NCI-H1436 (cell line): Measurements from ENCODE around the gene MRPS2.

Source experiments
- DNase-seq: peaks from one replicate; lab custom pipeline; 2025; lab: John Stamatoyannopoulos, UW

MRPS2 gene

DNA sequence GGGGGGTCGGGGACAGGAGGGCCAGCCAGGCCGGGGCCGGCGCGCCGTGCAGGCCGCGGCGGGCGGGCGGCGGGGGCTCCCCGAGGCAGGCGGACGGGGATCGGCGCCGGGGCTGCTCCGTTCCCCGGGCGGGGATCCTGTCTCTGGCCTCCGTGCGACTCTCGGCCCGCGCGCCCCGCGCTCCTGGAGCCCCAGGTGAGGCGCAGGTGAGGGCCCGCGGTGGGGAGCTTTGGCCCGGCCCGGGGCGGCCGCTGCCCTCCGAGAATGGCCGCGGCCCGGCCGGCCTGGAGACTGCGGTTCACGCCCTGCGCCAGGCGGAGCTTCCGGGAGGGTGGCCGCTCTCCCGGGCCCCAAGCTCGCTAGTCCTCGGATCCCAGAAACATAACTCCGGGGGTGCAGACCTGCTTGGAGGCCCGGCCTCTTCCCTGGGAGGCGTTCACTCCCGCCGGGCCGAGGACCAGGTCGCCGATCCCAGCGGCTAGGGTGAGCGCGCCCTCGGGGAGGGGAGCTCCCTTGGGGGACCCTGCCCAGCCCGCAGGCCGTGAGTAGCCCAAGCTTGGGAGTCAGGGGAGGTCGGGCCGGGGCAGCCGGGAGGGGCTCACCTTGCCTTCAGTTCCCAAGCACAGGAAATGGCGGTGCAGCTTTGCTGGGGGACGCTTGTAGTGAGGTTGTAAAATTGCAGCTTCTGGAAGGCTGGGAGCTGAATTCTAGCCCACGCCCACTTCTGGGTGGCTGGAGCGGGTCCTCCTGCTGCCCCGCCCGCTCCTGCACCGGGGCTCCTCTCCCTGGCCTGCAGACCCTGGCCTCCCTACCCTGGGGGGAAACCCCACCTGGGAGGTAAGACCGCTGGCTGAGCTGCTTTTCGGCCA lies 20.2 kb upstream of the MRPS2 start:
- DNase-seq, result no peak

DNA sequence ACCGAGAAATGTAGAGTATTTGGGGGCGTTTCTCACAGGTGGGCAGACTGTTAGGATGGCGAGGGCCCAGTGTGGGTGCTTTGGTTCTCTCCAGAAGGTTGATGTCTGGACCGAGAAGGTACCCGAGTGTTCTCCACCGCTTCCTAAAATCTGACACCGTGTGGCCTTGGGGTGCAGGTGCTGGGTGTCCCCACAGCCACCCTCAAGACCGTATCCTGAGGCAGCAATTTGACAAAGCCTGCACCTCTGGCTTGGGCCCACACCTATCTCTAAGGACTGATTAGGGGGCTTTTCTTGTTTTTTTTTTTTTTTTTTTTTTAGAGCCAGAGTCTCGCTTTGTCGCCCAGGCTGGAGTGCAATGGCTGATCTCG lies 19.6 kb upstream of the MRPS2 start:
- no peak for DNase-seq

DNA sequence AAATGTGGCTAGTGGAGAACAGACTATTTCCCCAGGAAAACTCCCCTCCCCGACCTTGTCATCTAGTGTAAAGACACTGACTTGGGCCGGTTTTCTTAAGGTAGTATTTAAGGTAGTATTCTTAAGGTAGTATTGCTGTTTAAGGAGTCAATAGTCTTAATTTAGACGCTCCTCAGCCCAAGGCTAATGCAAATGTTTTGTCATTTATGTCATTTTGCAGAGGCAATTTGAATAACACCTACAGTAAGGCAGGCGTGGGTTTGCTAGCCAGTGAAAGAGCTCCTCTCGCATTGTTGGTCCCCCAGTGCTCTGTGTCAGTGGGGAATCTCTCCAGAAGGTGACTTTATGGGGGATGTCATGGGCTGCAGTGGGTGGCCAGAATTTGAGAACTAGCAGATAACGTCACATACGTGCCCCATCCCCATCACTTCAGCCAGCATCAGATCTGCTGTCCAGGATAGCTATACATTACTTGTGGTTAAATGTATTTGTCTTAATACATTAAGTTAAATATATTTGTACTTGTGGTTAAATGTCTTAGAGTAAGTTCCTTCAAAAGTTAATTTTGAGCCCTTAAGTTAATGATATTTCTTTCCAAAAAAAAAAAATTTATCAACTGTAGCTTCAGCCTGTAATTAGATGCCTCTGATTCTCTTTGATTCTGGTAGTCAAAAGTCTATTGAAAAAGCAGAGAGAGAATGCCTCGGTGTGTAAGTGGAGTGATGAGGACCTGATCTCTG lies 18.3 kb upstream of the MRPS2 start:
- DNase-seq, result no peak

DNA sequence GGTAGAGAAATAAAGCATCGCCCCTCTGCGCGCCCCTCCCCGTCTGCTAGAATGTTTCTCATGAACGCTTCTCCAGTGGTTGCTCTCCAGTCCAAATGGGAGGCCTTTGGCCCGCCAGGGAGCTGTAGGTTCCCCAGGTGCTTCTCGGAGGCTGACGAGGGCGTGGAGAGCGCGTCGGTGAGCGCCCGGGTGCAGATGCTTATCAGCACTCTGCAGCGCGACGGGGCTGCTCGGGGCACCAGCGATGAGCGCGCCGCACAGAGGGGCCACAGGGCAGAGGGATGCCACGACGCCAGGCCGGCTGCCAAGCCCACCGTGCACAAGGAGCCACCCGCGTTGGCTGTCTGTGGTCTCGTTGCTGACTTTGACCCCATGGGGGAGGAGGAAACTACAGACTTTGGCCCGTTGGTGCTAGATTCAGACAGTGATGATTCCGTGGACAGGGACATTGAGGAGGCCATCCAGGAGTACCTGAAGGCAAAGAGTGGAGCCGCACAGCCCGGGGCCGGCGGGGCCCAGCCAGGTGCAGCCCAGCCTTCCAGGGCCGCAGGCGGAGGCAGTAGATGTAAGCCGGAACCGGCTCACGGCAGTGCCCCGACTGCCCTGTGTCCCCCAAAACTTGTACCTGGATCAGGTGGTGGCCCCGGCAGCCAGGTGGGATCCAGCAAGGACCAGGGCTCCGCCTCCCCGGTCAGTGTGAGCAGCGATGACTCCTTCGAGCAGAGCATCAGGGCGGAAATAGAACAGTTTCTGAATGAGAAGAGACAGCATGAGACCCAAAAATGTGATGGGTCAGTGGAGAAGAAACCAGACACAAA lies 15.8 kb upstream of the MRPS2 start:
- no peak for DNase-seq

DNA sequence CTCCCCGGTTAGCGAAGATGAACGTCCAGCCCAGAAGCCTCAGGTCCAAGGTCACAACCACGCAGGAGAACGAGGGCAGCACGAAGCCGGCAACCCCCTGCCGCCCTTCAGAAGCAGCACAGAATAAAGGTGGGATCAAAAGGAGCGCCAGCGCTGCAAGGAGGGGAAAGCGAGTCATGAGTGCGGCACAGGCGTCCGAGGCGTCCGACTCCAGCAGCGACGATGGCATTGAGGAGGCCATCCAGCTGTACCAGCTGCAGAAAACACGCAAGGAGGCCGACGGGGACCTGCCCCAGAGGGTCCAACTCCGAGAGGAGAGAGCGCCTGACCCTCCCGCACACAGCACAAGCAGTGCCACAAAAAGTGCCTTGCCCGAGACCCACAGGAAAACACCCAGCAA lies 15.1 kb upstream of the MRPS2 start:
- no peak for DNase-seq

DNA sequence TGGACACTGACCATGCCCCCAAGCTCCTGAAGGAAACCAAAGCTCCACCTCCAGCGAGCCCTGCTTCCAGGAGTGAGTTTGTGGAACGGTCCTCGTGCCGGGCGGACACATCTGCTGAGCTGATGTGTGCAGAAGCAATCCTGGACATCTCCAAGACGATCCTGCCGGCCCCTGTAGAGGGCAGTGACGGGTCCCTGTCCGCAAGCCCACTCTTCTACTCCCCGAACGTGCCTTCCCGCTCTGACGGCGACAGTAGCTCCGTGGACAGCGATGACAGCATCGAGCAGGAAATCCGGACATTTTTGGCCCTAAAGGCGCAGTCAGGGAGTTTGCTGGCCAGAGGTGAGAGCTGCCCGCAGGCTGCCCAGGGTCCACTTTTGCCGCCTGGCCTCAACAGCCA lies 14.7 kb upstream of the MRPS2 start:
- DNase-seq, result no peak

DNA sequence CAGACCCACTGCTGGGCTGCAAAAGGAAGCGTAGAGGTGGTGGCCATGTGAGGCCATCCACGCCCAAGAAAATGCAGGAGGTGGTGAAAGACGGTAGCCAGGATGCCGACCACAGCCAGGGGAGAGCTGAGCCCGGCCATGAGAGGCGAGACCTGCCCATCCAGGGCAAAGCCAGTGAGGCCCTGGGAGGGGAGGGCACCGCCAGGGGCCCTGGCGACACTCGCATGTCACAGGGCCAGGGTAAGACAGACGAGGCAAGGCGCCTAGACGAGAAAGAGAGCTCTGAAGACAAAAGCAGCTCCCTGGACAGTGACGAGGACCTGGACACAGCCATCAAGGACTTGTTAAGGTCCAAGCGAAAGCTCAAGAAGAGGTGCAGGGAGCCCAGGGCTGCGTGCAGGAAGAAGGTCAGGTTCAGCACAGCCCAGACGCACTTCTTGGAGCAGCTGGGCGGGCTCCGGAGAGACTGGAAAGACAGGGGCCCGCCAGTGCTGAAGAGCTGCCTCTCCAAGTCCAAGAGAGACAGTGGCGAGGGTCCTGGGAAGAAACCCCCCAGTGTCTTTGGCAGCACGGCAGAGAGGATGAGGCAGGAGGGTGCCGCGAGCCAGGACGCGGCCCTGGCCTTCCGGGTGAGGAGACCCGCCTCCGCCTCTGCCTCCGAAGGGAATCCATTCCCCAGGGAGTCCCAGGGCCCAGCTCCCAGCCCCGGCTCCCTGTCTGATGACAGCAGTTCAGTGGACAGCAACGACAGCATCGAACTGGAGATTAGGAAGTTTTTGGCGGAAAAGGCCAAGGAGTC lies 14.0 kb upstream of the MRPS2 start:
- no peak for DNase-seq

DNA sequence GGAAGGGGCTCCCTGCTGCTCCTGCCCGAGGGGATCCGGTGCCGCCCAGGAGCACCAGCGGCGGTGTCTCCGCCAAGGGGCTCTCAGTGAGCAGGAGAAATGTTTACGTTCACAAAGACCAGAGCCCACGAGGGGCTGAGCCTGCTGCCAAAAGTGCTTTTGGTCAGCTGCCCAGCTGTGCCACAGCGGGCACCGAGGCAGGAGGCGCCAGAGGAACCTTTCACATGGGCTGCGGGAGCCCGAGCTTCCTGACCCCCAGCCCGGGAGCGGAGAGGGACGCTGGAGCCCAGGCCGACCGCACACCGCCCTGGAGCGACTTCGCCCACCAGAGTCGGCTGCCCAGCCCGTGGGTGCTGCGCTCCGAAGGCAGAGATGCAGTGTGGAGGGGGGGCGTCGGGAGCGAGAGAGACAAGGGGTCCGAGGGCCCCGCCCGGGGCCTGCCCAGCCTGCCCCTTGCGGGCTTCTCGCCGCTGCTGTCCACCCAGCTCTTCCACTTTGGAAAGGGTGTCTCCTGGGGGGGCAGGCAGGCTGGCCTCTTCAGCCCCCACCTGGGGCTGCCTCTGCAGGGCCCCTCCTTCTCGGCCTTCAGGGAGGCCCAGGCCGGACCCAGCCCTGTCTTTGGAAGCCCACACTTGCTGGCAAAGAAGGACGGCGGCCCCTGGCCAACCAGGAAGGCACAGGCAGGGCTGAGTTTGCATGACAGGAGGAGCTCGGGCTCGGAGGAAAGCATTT lies 13.0 kb upstream of the MRPS2 start:
- DNase-seq, result no peak

DNA sequence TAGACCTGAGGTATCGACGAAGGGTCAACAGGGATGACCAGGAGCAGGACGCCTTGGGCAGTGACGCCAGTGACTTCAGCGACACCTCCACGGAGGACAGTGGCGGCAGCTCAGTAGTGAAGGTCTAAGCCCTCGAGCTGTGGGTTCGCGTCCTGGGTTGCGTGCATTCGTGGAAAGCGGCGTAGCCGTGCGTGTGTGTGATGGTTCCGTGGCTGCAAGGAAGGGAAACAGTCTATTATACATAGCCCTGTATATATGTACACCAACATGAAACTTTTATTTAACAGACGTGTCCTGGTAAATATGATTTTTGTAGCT lies 12.5 kb upstream of the MRPS2 start:
- no peak for DNase-seq

DNA sequence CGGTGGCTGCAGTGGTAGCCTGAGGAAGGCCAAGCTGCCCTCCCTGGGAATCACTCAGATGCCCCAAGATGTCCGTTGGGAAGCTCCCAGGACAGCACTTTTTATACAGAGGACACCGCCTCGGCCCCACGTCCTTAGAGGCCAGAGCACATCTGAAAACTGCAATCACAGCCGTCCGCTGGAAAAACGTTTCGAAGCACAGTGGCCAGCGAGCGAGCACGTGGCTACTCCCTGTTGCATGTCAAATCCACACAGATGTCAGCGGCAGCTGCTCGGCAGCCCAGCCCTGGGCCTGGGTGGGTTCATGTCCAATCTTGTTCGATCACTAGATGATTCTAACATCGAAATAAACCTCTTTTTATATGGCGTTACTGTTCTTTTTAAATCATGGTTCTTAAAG lies 12.0 kb upstream of the MRPS2 start:
- DNase-seq, result no peak

DNA sequence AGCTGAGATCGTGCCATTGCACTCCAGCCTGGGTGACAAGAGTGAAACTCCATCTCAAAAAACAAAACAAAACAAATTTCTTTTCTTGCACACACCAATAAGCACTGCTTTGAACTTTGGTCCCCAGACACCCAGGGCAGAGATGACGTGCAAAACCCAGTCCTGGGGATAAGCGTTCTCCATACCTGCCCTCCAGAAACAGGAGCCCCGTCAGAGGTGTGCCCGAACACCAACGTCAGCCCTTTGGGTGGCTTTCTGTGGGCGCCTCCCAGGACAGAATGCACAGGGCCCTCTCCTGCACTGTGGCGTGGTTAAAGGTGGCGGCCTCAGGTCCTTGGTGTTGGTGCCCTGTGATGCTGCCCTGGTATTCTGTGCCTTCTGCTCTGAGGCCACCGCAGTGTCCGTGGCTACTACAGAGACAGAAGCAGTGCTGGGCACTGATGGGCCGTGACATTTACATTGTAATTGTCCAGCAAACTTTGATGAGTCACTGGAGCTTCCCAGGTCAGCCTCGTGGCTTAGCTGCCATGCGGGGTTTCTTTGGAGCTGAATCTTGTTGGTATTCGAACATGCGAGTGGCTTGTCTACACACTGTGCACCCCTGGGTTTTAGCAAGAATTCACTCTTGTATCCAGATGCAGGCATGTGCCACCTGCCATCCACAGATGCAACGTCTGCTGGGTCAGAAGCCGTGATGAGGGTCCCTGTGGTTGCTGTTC lies 11.1 kb upstream of the MRPS2 start:
- no peak for DNase-seq

DNA sequence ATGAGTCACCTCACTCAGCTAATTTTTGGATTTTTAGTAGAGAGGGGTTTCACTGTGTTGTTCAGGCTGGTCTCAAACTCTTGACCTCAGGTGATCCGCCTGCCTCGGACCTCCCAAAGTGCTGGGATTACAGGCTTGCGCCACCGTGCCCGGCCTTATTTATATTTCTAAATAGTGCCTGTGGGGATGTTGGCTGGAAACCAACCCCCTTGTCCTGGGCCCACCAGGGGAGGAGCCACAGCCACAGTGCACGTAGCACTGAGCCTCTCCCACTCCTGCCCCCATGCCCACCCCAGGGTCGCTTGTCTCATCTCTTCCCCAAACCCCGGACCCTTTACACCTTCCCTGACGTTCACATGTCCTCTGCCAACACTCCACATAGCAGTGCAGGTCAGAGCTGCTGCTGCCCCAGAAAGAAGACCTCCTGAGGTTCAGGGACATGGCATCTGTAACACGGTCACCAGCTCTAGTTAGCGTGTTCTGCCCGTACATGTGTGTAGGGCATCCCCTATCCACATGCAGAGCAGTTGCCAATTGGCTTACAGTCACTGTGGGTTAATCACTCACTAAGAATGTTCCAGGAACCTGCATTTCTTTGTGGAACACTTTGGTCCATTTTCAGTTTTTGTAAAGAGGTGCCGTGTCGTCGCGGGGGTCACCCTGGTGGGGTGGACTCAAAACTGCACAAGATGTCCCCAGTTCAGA lies 10.2 kb upstream of the MRPS2 start:
- no peak for DNase-seq

DNA sequence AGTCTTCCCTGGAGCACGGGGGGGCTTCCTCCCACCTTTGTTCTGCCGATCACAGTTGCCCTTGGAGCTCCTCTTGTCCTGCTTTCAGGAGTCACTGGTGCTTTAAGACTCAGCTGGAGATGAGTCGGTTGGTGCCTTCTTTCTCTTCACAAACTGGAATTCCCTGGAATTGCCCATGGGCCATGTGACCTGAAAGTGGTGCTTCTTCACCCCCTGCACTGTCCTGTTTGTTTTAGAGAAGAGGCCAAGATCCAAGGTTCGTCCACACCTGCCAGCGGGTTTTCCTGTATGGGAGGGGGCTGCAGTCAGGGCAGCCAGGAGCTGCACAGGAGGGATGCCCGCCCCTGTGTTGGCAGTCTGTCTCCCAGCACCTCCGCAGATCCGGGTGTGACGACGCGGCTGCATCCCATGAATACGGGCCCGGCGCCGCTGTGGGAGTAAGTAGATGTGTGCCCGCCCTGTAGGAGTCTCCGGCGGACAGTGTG lies 9.5 kb upstream of the MRPS2 start:
- DNase-seq, result no peak

DNA sequence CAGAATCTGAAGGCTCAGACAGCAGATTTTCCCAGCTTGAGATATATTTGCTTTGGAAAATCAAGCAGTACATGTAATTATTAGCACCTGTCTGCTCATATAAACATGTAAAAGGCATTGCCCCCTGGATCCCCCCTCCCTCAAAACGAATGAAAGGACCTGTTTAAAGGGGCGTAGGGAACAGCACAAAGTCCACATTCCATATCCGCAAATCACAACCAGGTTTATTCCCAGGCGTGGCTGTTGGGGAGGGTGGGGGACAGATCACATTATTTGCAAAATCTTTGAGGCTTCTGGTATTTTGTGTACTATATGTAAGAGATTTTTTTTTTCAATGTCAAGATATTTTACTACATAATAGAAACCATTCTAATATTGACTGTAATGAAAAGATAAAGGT lies 8.7 kb upstream of the MRPS2 start:
- no peak for DNase-seq

DNA sequence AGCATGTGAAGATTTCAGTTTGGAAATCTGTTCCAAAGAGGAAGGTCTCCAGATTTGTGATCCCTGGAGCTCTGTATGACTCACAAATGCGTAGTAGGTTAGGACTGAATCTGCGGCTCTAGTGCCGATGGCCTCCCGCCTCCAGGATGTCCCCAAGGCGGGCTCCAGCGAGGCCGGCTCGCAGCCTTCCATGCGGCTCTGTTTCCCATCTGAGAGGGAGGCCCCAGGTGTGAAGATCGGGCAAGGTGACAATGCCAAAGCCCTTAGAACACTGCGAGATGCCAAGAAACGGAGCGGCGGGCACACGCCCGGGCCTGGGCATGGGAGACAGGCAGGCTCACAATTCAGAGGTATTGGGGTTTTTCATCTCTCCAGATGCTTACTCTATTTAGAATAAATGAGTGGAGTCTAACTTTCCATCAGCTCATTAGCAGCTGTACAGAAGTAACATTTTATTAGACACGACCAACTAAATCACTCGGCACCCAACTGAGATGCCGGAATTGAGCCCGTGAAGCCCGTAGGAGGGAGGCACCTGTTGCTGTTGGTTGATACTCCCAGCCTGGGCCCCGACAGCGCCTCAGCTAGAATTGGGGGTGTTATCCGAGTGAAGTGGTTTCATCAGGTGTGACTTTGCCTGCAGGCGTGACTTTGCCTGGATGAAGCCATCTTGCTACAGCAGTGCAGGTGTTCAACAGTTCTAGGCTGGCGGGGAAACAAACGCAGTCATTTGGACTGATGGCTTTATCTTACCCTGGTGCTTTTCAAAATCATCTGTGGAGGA lies 7.4 kb upstream of the MRPS2 start:
- DNase-seq, result no peak

DNA sequence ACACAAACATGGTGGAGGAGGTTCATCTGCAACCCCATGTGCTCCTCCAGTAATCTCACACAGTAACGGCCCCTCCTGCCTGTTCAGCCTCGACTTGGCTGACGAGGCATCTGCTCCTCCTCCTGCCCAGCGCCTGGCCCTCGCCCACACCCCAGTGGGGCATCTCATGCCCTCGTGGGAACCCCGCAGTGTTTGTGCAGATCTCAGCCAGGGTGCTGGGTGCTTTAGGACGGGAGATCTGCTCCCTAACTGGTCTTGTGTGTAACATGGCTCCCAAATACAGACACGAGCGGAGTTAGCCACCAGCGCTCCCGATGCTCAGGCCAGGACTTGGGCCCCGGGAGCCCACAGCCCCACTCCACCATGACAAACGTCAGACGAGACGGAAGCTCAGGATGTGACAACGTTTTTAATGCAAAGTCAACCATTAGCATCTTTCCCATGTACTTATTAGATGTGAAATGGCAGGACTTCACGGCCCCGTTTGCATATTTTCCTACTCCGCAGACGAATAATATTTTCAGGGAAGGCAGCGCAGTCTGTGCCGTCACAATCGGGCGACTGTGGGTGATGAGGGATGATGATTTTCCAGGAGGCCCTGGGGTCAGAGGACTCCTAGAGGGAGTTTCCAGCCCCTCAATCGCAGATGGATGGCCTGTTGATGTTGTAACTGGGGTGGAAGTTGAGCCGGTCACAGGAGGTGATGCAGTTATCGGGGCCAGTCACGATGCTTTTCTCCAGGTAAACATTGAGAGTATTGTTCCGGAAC lies 5.5 kb upstream of the MRPS2 start:
- no peak for DNase-seq

DNA sequence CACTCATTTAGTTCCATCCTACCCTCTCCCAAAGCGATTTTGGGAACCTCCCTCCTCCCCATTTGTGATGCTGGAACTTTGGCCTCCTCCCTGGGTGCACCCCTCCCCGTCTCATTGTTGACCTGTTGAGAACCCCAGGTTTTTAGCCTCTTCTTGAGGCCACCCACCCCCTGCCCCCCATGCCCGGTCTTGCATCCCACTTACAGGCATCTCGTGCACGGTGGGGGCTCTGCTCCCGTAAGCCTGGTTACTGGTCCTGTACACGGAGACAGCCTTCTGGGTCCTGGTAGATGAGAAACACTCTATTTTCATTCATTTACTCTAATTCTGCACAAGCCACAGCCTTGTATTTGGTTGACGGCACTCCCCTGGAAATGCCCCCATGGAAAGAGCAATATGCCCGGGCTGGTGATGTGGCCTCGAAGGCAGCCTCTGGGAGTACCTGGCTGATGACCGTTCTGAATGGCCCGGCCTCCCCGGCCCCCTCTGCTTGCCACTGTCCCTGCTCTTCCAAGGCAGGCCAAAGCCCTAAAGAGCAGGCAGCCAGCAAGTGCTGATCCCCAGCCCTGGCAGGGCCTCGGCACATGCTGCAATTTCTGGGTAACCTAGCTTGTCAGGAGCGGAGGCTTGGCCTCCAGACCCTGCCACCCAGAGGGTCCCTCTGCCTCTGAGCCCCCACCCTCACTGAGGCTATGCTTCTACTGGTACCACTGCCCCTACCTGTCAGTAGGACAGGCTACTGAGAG lies 1.9 kb upstream of the MRPS2 start:
- DNase-seq, result no peak
